IPS-NIHi11 (cell line): ENCODE results near the gene RAB3IL1.

Source experiments
- DNase-seq: peaks from one replicate; pipeline ENCODE4 v3.0.0; 2012; ENCODE audit warnings: mixed read lengths, low spot score

The RAB3IL1 gene

DNA sequence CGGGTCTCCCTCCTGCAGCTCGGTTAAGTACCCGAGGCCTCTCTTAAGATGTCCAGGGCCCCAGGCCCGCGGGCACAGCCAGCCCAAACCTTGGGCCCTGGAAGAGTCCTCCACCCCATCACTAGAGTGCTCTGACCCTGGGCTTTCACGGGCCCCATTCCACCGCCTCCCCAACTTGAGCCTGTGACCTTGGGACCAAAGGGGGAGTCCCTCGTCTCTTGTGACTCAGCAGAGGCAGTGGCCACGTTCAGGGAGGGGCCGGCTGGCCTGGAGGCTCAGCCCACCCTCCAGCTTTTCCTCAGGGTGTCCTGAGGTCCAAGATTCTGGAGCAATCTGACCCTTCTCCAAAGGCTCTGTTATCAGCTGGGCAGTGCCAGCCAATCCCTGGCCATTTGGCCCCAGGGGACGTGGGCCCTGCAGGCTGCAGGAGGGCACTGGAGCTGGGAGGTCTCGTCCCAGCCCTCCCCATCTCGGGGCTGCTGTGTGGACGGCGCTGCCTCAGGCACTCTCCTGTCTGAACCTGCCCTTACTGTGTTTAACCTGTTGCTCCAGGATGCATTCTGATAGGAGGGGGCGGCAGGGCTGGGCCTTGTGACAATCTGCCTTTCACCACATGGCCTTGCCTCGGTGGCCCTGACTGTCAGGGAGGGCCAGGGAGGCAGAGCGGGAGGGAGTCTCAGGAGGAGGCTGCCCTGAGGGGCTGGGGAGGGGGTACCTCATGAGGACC lies 51.0 kb downstream of the RAB3IL1 start:
- DNase-seq: no peak

DNA sequence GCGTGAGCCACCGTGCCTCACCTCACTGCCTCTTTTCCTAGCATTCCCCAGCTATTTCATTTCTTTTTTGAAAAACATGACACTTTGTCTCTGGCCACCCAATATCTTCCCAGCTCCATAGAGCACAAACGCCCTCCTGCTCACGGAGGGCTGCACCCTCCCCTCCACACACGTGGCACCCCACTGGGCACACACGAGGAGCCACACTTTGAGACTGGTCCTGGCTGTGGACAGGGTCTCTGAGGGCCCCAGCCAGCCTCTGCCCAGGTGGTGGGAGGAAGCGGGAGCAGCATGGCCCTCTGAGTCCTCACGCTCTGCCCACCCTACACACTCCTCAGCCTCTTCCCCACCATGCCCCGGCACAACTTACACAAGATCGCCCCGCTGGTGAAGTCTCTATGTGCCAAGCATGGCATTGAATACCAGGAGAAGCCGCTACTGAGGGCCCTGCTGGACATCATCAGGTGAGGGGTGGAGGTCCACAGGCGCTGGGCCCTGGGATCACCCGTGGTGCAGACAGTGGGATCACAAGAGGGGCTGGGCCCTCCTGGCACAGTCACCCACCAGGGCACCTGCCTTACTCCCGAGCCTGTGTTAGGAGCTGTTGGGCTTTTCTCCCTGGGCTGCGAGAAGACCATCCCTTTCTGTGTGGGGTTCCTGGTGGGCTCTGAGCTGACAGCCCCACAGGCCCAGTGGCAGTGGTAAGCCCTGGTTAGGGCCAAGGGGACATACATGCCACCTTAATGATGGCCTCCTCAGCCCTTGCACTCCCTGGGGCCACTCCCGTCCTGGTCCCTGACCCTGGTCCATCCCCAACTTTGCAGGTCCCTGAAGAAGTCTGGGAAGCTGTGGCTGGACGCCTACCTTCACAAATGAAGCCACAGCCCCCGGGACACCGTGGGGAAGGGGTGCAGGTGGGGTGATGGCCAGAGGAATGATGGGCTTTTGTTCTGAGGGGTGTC lies 52.3 kb downstream of the RAB3IL1 start:
- no peak for DNase-seq

DNA sequence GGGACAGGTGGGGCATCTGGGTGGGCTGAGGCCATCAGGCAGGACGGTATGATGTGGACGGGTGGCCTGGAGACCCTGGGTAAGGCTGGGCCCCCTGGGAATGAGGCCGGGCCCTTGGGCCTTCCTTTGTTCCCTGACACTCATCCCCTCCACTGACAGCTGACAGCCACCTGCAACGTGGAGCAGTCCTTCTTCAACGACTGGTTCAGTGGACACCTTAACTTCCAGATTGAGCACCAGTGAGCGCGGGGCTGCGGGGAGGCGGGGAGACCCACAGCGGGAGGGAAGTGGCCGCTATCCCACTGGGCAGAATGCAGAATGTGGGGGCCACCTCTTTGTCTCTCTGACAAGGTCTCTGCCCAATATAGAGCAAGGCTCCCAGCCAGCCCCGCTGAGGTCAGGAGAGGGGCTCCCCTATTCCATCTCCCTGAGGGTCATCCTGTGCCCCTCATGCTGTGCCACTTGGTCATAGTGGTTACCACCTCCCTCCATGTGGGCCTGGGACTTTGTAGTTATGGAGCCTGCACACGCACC lies 53.8 kb downstream of the RAB3IL1 start:
- DNase-seq: no peak

DNA sequence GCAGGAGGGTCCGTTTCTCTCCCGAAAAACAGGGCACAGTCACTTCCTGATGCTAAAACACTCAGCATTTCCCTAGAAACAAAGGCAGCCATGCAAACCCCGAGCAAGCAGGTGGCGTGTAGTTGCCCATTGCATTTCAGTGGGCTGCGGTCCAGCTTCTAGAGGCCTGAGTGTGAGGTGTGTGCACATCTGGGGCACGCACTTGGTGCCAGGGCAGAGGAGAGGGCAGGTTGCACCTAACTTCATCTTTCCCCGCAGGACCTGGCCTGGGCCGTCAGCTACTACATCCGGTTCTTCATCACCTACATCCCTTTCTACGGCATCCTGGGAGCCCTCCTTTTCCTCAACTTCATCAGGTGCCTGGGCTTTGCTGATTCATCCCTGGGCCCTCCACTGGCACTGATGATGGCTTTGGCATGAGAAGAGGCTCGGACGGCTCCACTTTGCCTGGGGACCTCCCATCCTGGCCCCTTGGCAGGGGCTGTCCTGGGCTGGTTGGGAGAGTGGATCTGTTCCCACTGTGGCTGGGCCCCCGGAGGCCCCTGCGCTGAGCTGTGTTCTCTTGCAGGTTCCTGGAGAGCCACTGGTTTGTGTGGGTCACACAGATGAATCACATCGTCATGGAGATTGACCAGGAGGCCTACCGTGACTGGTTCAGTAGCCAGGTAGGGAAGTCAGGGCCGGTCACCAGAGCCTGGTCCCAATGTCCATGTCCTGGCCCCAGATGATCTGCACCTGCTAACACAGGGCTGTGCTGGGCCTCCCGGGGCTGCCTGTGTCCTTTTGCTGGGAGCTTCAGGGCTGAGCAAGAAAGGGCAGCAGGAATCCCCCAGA lies 54.4 kb downstream of the RAB3IL1 start:
- DNase-seq: no peak

DNA sequence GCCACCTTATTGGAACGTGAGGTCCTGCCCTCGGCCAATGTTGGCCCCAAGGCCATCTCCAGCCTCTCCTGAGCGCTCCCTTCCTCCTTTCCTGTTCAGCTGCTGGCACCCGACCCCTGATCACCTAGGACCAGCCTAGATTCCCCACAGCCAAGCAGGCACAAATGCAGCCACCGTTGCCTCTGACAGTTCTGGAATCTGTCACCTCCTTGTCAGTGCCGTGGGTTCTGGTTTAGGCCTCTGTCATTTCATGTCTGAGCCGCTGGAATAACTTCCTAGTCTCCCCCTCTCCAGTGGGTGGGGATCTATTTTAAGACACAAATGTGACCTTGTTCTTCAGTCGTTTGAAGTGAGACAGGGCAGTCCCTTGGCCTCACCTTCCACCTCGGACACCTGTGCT lies 55.7 kb downstream of the RAB3IL1 start:
- no peak for DNase-seq

DNA sequence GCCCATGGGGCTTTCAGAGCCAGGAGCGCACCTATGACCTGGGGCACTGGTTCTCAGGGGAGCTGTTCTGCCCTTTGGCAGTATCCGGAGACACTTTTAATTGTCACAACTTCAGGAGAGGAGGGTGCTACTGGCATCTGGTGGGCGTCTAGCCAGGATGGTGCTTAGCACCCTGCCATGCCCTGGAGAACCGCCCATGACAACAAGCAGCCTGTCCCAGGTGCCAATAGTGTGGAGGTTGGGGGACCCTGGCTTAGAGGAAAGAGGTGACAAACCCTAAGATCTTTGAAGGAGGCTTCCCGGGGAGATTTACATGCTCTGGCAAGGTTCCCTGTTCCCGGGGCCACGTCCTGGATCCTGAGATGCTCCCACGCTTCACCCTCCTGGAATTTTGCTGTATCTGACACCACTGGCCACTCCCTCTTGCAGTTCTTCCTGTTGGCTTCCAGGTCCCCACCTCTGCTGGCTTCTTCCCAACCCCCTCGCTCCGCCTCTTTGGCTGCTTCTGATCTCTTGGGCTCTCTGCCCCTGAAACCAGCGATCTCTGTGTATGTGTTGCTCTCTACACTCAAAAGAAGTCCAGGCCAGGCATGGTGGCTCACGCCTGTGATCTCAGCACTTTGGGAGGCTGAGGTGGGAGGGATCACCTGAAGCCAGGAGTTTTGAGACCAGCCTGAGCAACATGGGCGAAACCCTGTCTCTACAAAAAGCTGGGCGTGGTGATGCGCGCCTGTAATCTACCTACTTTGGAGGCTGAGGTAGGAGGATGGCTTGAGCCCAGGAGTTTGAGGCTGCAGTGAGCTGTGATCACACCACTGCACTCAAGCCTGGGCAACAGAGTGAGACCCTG lies 57.1 kb downstream of the RAB3IL1 start:
- DNase-seq: no peak

DNA sequence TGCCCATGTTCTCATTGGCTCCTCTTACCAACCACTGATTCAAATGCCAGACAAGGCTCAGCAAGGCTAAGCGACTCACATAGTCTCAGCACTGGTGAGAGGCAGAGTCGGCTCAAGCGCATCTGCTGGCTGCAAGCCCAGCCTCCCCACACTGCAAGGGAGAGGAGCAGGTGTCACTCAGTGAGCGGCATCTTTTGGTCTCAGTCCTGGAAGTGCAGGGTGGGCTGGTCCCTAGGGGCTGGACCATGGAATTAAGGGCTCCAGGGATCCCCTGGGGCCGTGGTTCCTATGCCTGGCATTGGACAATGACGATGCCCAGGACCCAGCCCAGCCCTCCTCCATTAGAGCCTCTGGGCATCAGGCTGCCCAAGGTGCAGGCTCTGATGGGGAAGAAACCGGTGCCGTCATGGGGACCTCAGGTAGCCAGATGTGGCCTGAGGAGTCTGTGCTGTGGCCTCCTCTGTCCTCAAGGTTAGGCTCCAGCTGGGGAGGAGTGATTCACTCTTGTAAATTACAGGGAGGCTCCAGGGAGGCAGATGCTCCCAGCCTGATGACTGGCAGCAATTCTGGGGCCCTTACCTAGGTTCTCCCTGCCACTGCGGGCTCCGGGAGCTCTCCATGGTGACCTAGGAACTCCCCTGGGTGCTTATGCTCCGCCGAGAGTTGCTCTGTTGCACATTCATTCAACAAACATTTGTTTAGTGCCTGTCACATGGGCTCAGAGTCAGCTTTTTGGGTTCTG lies 61.3 kb downstream of the RAB3IL1 start:
- no peak for DNase-seq

DNA sequence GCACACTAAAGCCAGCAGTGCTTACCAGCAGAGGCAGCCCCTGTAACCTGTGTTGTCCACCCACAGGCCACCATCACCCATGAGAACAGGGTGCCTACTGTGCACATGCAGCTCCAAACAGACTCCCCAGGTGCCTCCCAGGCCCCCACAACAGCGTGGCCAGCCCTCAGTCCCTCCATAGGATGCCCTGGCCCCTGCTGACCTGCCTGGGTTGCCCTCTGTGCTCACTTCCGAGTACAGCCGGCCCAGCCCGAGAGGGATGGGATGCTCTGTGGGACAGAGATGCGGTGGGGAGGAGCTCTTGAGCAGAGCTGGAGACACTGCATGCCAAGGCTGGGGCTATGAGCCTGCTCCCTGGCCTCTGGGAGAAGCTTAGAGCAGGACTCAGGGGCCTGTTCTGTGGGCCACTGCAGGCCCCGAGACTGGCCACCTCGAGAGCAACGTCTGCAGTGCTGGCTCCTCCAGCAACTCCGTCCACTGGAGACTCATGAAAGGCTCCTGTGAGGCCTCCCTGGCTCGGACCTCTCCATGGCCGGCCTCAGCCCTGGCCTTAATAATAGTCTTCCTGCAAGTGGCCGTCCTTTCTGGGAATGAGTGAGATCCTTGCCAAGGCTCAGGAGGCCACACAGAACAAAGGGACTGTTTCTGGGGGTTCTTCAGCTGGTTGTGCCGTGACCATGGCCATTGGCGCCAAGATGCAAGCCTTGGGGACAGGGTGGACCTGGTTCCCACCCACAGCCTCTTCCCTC lies 62.2 kb downstream of the RAB3IL1 start:
- DNase-seq: no peak

DNA sequence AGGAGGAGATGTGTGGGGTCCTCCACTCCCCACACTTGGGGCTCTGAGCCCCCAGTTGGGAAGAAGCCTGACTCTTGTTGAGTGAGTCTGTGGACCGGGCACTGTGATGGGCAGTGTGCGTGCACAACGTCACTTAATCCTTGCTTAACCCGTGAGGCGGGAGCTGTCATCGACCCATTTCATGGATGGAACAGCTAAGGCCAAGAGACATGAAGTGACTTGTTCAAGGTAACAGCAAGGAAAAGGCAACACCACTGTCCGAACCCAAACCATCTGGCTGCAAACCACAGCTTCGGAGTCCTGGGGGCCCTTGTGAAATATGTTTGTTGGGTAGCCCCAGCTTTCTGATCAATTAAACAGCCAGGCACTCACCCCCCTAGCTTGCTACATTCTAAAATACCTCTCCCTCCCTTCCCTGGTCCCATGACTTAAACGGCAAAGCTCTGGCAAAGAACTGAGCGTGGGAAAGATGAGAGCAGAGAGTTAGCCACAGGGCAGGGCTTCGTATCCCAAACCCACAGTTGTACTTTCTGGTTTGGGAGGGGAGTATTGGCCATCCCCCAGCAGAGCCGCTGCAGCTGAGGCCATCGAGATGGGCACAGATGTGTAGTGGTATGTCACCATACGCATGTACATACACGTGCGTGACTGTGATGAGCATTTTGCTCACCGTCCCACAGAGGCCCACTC lies 63.0 kb downstream of the RAB3IL1 start:
- DNase-seq: no peak

DNA sequence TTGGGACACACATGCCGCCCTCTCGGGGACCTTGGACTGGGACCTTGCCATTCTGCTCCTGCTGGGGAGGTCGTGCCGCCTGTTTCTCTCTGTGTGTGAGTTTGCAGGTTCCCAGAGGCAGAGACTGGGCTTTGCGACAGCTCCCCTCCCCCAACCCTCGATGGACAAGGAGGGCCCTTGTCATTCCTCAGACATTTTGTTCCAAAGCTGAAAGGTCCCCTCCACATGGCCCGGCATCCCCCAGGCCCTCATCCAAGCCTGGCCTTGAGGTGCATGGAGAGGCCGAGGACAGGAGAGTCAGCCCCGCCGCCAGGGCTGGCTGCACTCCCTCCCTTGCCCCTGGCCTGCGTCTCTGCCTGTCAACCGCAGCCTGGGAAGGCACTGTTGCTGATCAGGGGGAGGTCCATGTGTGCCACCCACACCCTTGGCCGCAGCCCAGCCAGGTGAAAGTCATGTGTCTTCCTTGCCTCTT lies 63.6 kb downstream of the RAB3IL1 start:
- DNase-seq: no peak

DNA sequence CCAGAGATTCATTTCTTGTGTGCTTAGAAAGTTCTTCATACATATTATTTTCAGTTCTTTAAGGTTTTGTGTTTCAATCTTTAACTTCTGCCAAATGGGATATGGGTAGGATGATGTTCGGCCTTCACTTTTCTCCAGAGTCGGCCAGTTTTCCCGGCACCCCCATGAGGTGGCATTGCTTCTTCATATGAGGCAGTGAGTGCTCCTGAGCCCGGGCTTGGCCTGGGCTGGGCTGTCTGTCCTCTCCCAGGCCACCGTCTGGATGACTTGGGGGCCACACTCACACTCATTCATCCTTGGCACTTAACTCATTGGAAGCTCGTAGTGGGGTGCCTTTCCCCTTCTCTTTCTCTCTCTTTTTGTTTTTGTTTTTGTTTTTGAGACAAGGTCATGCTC lies 65.5 kb downstream of the RAB3IL1 start:
- DNase-seq: no peak

DNA sequence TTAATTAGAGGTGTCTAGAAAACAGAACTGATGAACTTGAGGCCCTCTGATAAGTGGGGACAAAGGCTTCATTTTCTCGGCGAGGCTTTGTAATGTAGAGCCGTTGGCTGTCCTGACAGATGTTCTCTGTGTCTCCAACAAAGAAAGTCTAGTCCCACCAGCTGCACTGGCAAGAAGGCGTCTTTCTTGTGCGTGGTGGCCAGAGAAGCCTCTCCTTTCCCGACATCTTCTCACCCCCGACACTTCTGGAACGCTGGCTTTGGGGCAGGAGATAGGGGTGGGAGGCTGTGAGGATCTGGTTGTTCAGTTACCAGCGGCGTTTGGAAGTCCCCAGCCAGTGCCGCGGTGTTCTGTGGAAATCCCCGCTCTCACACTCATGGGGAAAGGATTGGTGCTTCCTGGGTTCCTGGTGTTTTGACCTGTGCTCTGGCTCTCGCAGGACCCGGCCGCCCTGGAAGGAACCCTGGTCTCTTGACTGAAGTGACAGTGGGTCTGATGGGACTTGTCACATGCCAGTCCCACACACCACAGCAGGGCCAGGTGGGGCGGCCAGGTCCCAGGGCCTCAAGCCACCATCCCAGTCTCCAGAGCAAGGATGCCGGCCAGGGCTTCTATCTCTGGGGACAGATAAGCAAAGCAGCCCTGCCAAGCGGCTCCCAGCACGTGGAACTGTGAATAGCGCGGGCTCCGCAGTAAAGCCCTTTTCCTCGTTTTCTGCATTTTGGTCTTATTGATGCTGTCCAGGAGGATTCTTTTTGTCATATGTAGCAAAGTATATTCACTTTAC lies 66.1 kb downstream of the RAB3IL1 start:
- no peak for DNase-seq

DNA sequence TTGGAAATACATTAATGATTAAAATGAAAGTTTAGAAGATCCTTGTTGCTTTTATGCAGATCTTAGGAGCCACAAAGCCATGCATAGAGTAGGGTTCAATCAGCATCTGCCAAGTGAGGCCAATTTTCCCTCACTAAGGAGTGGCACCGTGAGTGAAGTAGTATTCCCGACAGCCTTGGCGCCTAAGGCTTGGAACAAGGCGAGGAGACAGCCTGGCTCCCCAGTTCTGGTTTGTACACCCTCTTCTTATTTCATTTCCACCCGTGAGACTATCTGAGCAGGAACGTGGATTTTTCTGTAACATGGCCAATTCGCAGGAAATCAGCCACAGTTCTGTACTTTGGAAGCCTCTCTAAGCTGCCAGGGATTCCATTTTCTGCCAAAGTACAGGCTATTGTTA lies 66.7 kb downstream of the RAB3IL1 start:
- no peak for DNase-seq

DNA sequence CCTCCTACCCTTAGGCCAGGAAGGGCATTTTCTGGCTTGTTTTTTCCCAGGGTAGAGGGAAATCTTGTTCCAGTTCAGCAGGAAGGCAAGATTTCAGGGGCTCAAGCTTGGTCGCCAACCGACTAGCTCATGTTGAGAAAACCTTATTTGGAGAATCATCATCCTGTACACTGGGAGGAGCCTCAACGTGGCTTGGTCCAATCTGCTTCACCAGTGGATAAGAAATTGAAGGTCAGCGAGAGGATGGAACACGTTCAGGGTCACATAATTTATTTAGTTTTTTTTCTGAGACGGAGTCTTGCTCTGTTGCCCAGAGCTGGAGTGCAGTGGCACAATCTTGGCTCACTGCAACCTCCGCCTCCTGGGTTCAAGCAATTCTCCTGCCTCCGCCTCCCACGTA lies 68.7 kb downstream of the RAB3IL1 start:
- DNase-seq: no peak

DNA sequence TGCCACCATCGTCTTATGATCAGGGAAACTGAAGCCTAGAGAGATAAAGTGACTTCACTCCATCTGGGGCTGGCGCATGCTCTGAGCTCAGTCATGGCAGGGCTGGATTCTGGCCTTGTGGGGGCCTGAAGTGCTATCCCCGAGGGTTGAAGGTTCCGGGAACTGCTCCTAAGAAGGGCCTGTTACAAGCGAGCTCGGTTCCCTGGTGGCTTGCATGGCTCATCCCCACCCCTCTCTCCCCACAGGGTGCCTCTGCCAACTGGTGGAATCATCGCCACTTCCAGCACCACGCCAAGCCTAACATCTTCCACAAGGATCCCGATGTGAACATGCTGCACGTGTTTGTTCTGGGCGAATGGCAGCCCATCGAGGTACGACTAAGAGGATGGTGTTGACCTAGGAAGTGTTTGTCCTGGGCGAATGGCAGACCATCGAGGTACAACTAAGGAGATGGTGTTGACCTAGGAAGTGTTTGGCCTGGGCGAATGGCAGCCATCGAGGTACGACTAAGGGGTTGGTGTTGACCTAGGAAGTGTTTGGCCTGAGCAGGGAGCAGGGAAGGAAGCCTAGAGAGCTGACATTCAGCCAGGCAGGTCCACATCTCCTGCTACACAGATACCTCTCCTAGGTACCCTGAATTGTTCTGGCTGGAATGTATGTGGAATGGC lies 69.3 kb downstream of the RAB3IL1 start:
- no peak for DNase-seq
